H1 (cell line): ENCODE results near the gene QDPR. TPM values are rescaled to one million over a fixed set of nuclear protein-coding genes. Genes with fewer than 3 reads are reported as not detected.

Experiments
- CTBP2 ChIP-seq: IDR thresholded peaks from 2 replicates; pipeline ENCODE4 v1.7.0; 2011; ENCODE audit warnings: borderline replicate concordance, mild to moderate bottlenecking, moderate library complexity, mixed read lengths, low read length; ENCODE audit not compliant: insufficient read depth, insufficient read length
- polyA plus RNA-seq, 7 experiments: library from polyadenylated mRNA; depleted of rRNA in 3 of 7; stranded (reverse) in 5 of 7; unstranded in 2 of 7; fragments of >200 nt in 5 of 7; fragments of 200-250 nt in 2 of 7; gene quantifications; 1 replicate in 5 of 7; 2 replicates in 1 of 7; 4 replicates in 1 of 7; pipeline versions ENCODE4 v1.2.1 to v1.2.3, GENCODE V29; 2011 to 2013; ENCODE audit warnings: missing spikeins in 2 of 7, mixed read lengths in 2 of 7
- total RNA-seq: library from RNA; stranded (reverse); fragmentation: NEBNext Ultra II Directional; extraction: Animal tissue kit (Norgen Biotek cat#: 25700); gene quantifications from 2 replicates; pipeline ENCODE4 v1.2.1, GENCODE V29; 2021

QDPR gene
- total and polyA plus RNA-seq, 2 of the 8 experiments (the other 6 are each of a cell fraction or from before 2014, with no cell fraction given), result 33.6 to 35.9 TPM

GRCh38 chr4:17491196-17491595 lies 20.7 kb downstream of the QDPR start (continued):
- no peak for TF ChIP-seq CTBP2
- TF ChIP-seq, all 59 proteins: peak for 0
